NCI-H187 (cell line): ENCODE measurements around the gene ITGAD.

Experiments used
- DNase-seq, 2 experiments: peaks; one replicate each; lab custom pipeline; 2025; lab: John Stamatoyannopoulos, UW

Gene ITGAD

DNA sequence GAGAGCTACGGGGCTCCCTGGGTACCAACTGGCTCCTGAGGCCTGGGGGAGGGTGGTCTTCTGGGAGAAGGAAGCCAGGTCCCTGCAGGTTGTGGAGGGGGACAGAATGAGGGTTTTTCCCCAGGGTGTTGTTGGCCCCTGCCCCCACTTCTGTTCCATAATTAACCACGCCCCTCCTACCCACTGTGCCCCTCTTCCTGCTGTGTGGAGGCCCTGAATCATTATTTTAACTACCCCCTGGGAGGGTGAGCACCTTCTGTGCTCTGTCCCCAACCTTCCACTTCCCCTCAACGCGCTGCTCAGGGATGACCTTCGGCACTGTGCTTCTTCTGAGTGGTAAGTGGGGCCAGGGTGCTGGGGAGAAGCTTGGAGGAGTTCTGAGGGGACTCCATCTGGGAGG lies at the start of gene ITGAD:
Gene ITGAD, plus strand, starts transcription at position 280 of the 400 bp plus-strand sequence. Its CDS starts 26 bp downstream, at position 306.
- DNase-seq: no peak

DNA sequence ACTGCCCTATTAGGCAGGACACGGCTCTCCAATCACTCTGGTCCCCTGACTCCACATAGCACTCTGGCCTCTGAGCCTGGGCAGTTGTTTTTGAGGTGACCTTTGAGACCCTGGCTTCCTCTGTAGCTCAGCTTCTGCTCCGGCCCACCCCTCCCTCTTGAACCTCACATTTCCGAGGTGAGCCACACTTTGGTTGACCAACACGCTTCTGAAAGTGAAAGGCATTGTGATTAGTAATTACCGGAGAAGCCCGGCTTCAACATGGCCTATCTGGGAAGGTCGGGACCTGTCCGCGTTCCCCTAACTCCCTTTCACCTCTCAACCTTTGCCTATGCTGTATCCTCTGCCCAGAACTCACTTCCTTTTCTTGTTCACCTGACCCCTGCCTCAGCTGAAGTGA lies 48.4 kb upstream of the ITGAD start:
- no peak for DNase-seq

DNA sequence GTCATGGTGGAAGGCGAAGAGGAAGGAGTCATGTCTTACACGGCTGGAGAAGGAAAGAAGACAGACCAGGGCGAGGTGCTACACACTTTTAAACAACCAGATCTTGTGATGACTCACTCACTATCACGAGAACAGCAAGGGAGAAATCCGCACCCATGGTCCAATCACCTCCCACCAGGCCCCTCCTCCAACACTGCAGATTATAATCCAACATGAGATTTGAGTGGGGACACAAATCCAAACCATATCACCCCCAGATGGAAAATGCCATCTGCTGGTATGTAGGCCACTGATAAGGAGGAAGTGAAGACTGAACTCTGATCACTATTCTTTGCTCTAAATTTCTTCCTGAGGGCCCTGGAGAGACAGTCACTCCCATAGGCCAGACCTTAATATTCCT lies 45.7 kb upstream of the ITGAD start:
- DNase-seq: no peak

- DNase-seq: no peak
These were observed 44.6 kb upstream of the ITGAD start for GRCh38 chr16:31348579-31348978.

DNA sequence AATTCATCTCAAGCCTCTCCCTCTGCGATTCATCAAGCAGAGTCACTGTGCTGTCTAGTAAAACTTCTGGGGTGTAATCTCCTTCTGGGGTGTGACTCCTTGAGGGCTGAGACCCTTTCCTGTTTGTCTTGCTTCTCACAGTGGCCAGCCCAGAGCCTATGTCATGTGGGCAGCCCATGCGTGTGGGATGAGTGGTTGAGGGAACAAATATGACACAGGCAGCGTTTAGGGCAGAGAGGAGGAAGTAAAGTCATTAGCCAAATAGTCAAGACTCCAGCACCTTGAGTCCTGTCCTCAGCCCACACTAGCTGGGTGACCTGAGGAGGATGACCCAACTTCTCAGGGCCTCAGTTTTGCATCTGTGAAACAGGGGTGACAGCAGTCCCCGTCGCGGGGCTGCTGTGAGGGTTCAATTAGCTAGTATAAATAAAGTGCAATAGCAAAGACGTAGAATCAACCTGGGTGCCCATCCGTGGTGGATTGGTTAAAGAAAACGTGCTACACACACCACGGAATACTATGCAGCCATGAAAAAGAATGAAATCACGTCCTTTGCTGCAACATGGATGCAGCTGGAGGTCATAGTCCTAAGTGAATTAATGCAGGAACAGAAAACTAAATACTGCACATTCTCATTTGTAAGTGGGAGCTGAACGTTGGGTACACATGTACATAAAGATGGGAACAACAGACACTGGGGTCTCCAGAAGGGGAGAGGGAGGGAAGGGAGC lies 42.7 kb upstream of the ITGAD start:
- DNase-seq: no peak

GRCh38 chr16:31351246-31351941 lies 41.7 kb upstream of the ITGAD start:
- DNase-seq: no peak

DNA sequence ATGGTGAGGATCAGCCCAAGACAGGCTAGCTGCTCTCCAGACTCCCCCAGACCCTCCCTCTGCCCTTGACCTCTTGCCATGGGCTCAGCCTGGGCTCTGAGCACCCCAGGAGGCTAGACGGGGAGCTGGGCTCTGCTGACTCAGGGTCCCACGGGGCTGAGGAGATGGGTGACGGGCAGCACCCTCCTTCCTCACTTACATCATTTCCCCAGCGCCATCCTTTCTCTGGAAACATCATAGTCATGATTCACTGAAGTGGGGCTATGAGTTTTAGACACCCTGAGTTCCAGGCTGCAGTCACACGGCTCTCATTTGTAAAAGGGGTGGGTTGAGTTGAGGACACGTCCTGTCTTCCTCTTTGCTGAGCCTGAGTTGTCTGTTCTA lies 41.2 kb upstream of the ITGAD start:
- no peak for DNase-seq

- DNase-seq: no peak
These were observed 40.6 kb upstream of the ITGAD start for GRCh38 chr16:31352376-31353115.

- DNase-seq: no peak
These were observed 38.5 kb upstream of the ITGAD start, which contains the start of gene ITGAX for GRCh38 chr16:31354394-31355291. Gene ITGAX (plus strand): TSS chr16:31355176. CDS start chr16:31355255, 79 bp downstream.

DNA sequence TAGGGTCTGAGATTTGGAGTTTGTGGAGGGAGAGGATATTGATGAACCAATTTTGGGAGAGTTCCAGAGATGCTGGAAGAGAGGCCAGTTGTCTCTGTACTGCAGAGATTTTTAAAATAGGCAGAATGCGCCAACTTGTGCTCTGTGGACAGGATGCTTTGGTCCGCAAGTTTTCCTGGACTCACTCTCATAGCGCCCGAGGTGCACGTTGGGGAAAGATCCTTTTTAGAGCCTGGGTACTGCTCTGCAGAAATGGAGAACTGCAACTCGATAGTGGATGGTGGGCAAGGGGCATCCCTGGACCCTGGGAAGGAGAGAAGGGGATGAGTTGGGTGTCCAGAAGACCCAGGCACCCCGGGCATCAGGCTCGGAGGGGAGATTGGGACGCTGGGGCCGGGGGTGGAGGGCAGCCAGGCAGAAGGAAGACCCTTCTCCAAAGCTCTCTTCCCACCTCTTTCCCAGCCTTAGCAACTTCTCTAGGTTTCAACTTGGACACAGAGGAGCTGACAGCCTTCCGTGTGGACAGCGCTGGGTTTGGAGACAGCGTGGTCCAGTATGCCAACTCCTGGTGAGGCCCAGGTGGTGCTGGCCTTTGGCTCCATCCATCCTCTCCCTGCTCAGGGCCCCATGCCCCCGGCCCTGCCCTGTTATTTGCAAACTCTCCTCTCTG lies 37.6 kb upstream of the ITGAD start:
- no peak for DNase-seq

DNA sequence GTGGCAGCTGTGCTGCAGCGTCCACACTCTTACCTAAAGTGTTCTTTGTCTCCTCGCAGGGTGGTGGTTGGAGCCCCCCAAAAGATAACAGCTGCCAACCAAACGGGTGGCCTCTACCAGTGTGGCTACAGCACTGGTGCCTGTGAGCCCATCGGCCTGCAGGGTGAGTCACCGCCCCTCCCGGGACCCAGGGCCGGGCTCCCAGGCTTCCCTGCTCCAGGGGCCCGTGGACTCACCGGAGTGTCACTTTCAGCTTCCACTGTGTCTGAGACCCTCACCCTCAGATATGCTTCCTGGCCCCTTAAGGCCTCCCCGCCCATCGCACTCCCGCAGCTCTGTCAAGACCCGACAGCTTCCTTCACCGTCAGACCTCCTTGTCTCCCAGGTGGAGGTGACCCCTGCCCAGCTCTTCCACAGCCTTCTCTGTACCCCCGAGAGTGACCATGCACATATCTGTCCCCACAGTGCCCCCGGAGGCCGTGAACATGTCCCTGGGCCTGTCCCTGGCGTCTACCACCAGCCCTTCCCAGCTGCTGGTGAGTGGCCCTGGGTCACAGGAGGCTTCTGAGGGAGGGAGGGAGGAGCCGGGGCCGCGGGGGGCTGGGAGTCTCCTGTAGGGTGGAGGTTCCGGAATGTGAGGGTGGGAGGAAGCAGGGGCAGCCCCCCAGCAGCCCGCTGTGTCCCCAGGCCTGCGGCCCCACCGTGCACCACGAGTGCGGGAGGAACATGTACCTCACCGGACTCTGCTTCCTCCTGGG lies 36.4 kb upstream of the ITGAD start:
- no peak for DNase-seq

DNA sequence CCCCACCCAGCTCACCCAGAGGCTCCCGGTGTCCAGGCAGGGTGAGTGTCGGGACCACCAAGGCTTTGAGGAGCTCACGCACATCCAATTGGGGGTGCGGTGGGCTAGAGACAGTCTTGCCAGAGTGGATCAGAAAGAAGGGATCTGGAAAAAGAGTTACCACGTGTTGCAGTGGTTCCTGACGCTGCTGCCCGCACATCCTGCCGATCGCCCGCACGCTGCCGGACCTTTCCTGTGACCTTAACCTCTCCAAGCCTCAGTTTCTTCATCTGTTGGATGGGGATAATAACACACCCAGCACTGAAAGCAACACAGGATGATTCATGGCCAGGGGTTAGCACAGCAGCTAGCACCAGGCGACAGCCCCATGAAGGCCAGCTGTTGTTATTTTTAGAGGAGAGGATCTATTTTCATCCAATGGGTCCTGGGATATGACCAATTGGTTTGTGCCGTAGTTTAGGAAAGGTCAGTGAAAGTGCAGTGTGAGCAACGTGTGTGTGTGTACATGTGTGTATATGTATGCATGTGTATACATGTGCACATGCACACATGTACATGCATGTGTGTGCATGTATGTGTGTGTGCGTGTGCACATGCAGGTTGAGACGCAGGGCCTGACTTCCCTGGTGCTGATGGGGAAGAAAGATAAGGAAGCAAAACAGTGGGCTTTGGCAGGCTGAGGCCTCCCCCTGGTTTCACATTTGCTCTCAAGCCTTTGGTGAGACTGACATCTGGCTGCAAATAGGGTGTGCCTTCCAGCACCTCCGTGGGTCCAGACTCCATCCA lies 35.6 kb upstream of the ITGAD start:
- no peak for DNase-seq

- DNase-seq: no peak
These were observed 32.9 kb upstream of the ITGAD start for GRCh38 chr16:31360251-31360650.

GRCh38 chr16:31361201-31362110 lies 31.7 kb upstream of the ITGAD start:
- no peak for DNase-seq

DNA sequence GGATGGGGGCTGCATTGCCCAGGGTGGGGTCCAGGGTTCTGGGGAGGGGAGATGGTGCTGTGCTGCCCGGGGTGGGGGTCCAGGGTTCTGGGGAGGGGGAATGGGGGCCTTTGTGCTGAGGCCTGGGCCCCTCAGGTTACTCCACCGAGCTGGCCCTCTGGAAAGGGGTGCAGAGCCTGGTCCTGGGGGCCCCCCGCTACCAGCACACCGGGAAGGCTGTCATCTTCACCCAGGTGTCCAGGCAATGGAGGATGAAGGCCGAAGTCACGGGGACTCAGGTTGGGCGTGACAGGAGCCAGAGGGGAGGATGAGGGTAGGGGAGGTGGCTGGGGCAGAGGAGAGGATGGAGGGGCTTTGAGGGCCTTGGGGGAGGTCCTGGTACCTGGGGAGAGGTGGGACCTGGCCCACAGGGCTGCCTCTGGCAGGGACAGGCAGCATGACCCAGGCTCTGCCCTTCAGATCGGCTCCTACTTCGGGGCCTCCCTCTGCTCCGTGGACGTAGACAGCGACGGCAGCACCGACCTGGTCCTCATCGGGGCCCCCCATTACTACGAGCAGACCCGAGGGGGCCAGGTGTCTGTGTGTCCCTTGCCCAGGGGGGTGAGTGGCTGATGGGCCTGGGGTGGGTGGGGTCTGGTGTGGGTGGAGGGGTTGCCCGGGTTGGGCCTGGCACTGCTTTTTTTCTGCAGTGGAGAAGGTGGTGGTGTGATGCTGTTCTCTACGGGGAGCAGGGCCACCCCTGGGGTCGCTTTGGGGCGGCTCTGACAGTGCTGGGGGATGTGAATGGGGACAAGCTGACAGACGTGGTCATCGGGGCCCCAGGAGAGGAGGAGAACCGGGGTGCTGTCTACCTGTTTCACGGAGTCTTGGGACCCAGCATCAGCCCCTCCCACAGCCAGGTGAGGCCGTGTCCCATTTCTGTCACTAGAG lies 30.4 kb upstream of the ITGAD start:
- no peak for DNase-seq

- DNase-seq: no peak
These were observed 29.4 kb upstream of the ITGAD start for GRCh38 chr16:31363721-31364120.

- no peak for DNase-seq
These were observed 28.7 kb upstream of the ITGAD start for GRCh38 chr16:31364421-31364820.
